Measurements from ENCODE around the gene SUCNR1. TPM values are rescaled to one million over a fixed set of nuclear protein-coding genes. Genes with fewer than 3 reads are reported as not detected.

SUCNR1 gene
- total and polyA plus RNA-seq, 2 of the 13 experiments (the other 11 are each of a cell fraction or from before 2014, with no cell fraction given): 0.03 TPM; not detected in 1

DNA sequence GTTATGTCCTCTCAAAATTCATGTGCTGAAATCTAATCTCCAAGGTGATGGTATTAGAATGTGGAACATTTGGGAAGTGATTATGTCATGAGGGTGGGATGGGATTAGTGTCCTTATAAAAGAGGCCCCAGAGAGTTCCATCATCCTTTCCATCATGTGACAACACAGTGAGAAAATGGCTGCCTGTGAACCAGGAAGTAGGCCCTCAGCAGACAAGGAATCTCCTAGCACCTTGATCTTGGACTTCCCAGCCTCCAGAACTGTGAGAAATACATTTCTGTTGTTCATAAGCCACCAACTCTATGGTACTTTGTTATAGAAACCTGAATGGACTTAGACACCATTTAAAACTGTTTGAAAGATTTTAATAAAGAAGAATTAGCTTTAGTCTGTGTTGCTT is 20.8 kb downstream of the SUCNR1 start:
- Histone ChIP-seq H4K20me1 (ENCODE audit: insufficient read depth, low read length) (no peaks in the 10 kb centered on the region), H2AFZ (ENCODE audit: low read length) (no peak overlapping the region), H3K4me1 (ENCODE audit: insufficient read depth, low read length) (no peaks in the 10 kb centered on the region), H3K27me3 (ENCODE audit: control insufficient read depth in 1 of 2, insufficient read depth in 2 of 2, low read length in 2 of 2) (no peaks in the 10 kb centered on the region), H3K4me3 (replicated peaks in 1 of 3; ENCODE audit: insufficient read depth in 1 of 3, low read depth in 2 of 3, low read length in 3 of 3) (no peak overlapping the region), H3K27ac (ENCODE audit: extremely low read length, insufficient read depth, low read length) (no peak overlapping the region), H3K36me3 (replicated peaks in 1 of 2; ENCODE audit: control insufficient read depth in 1 of 2, insufficient read depth in 2 of 2, low read length in 2 of 2) (no peaks in the 10 kb centered on the region), H3K79me2 (ENCODE audit: insufficient read depth, low read length) (no peaks in the 10 kb centered on the region), H3K9ac (ENCODE audit: insufficient read depth, low read depth, low read length) (no peak overlapping the region), H3K4me2 (ENCODE audit: low read depth, low read length) (no peak overlapping the region), H3K9me3 (ENCODE audit: low read length) (no peaks in the 10 kb centered on the region)
- intact Hi-C loops (cut with micrococcal nuclease; ENCODE audit: unreplicated experiment): no loop called here
- POLR2A ChIA-PET: no interaction called here
- CTCF ChIA-PET (ENCODE audit: low intra/inter-chr PET ratio, low total read pairs): no interaction called here
- TF ChIP-seq RFX1 (IDR thresholded peaks at IDR 0.05): no peak
- TF ChIP-seq ZC3H4 (CRISPR knock-in tag; IDR thresholded peaks at IDR 0.05; ENCODE audit: borderline replicate concordance): no peak
- TF ChIP-seq, protein P1, sequence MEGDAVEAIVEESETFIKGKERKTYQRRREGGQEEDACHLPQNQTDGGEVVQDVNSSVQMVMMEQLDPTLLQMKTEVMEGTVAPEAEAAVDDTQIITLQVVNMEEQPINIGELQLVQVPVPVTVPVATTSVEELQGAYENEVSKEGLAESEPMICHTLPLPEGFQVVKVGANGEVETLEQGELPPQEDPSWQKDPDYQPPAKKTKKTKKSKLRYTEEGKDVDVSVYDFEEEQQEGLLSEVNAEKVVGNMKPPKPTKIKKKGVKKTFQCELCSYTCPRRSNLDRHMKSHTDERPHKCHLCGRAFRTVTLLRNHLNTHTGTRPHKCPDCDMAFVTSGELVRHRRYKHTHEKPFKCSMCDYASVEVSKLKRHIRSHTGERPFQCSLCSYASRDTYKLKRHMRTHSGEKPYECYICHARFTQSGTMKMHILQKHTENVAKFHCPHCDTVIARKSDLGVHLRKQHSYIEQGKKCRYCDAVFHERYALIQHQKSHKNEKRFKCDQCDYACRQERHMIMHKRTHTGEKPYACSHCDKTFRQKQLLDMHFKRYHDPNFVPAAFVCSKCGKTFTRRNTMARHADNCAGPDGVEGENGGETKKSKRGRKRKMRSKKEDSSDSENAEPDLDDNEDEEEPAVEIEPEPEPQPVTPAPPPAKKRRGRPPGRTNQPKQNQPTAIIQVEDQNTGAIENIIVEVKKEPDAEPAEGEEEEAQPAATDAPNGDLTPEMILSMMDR (CRISPR knock-in tag; IDR thresholded peaks at IDR 0.05): no peak
- TF ChIP-seq ZNF30 (CRISPR knock-in tag; IDR thresholded peaks at IDR 0.05): no peak
- TF ChIP-seq NR2F1 (CRISPR knock-in tag; IDR thresholded peaks at IDR 0.05): no peak
- TF ChIP-seq, protein P2, sequence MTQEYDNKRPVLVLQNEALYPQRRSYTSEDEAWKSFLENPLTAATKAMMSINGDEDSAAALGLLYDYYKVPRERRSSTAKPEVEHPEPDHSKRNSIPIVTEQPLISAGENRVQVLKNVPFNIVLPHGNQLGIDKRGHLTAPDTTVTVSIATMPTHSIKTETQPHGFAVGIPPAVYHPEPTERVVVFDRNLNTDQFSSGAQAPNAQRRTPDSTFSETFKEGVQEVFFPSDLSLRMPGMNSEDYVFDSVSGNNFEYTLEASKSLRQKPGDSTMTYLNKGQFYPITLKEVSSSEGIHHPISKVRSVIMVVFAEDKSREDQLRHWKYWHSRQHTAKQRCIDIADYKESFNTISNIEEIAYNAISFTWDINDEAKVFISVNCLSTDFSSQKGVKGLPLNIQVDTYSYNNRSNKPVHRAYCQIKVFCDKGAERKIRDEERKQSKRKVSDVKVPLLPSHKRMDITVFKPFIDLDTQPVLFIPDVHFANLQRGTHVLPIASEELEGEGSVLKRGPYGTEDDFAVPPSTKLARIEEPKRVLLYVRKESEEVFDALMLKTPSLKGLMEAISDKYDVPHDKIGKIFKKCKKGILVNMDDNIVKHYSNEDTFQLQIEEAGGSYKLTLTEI (CRISPR knock-in tag; conservative IDR thresholded peaks at IDR 0.05): no peak
- TF ChIP-seq SAFB2 (CRISPR knock-in tag; IDR thresholded peaks at IDR 0.05; ENCODE audit: borderline replicate concordance, low read depth): no peak
- no peak for TF ChIP-seq KDM2A (CRISPR knock-in tag; IDR thresholded peaks at IDR 0.05; ENCODE audit: borderline replicate concordance, low read depth)
- no peak for TF ChIP-seq ZNF547 (CRISPR knock-in tag; IDR thresholded peaks at IDR 0.05)
- TF ChIP-seq, protein P3, sequence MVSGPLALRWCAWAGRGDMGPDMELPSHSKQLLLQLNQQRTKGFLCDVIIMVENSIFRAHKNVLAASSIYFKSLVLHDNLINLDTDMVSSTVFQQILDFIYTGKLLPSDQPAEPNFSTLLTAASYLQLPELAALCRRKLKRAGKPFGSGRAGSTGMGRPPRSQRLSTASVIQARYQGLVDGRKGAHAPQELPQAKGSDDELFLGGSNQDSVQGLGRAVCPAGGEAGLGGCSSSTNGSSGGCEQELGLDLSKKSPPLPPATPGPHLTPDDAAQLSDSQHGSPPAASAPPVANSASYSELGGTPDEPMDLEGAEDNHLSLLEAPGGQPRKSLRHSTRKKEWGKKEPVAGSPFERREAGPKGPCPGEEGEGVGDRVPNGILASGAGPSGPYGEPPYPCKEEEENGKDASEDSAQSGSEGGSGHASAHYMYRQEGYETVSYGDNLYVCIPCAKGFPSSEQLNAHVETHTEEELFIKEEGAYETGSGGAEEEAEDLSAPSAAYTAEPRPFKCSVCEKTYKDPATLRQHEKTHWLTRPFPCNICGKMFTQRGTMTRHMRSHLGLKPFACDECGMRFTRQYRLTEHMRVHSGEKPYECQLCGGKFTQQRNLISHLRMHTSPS (CRISPR knock-in tag; IDR thresholded peaks at IDR 0.05; ENCODE audit: low read depth): no peak
- TF ChIP-seq, protein P4, sequence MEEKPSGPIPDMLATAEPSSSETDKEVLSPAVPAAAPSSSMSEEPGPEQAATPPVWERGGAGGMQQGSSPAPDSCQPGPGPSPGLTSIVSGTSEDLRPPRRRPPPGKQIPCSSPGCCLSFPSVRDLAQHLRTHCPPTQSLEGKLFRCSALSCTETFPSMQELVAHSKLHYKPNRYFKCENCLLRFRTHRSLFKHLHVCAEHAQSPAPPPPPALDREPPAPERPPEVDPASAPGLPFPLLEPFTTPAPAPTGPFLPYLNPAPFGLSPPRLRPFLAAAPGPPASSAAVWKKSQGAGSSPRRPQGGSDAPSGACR (CRISPR knock-in tag; IDR thresholded peaks at IDR 0.05): no peak
- no peak for TF ChIP-seq MTA3 (CRISPR knock-in tag; IDR thresholded peaks at IDR 0.05)
- TF ChIP-seq, protein P5, sequence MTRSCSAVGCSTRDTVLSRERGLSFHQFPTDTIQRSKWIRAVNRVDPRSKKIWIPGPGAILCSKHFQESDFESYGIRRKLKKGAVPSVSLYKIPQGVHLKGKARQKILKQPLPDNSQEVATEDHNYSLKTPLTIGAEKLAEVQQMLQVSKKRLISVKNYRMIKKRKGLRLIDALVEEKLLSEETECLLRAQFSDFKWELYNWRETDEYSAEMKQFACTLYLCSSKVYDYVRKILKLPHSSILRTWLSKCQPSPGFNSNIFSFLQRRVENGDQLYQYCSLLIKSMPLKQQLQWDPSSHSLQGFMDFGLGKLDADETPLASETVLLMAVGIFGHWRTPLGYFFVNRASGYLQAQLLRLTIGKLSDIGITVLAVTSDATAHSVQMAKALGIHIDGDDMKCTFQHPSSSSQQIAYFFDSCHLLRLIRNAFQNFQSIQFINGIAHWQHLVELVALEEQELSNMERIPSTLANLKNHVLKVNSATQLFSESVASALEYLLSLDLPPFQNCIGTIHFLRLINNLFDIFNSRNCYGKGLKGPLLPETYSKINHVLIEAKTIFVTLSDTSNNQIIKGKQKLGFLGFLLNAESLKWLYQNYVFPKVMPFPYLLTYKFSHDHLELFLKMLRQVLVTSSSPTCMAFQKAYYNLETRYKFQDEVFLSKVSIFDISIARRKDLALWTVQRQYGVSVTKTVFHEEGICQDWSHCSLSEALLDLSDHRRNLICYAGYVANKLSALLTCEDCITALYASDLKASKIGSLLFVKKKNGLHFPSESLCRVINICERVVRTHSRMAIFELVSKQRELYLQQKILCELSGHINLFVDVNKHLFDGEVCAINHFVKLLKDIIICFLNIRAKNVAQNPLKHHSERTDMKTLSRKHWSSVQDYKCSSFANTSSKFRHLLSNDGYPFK (CRISPR knock-in tag; IDR thresholded peaks at IDR 0.05; ENCODE audit: borderline replicate concordance): no peak
- TF ChIP-seq HOXD1 (CRISPR knock-in tag; IDR thresholded peaks at IDR 0.05): no peak
- TF ChIP-seq ZSCAN21 (CRISPR knock-in tag; IDR thresholded peaks at IDR 0.05; ENCODE audit: borderline replicate concordance): no peak
- no peak for TF ChIP-seq DNMT1 (CRISPR knock-in tag; IDR thresholded peaks at IDR 0.05)
- no peak for TF ChIP-seq ZNF891 (CRISPR knock-in tag; IDR thresholded peaks at IDR 0.05)
- no TSS peak for BruUV-seq (replicated peaks)
- ATAC-seq (no peak), DNase-seq (ENCODE audit: low spot score) (no peak), FAIRE-seq (no peak)
- in situ Hi-C loops (cut with HindIII; ENCODE audit: extremely low pct_ligation_motif_present, low pct_unique_long_range_greater_than_20kb): no loop called here
